ENCODE measurements around the gene MEIS2. TPM values are rescaled to one million over a fixed set of nuclear protein-coding genes. Genes with fewer than 3 reads are reported as not detected.

The MEIS2 gene
- total RNA-seq, 1 donor from 2014 or later, result 45.4 TPM

DNA sequence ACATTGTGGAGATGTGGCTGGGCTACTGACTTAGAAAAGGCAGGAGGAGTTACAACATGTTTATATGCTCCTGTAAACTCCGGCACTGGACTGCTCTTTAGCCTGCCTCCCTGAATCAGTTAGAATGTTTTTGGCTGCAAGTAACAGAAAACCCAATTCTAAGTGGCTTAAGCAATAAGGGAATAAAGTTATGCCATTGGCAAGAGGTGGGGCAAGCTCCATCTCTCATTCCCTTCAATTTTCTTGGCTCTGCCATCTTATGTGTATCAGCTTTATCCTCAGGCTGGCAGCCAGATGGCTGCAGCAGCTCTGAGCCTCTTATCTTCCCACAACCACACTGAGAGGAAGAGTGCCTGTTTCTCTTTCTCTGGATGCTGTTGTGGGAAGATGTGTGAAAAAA lies 22.4 kb upstream of the MEIS2 start:
- ATAC-seq (peak; percentile 62), DNase-seq (ENCODE audit: missing footprints) (no peak)
- intact Hi-C loops (cut with DNase I), result no loop called here

DNA sequence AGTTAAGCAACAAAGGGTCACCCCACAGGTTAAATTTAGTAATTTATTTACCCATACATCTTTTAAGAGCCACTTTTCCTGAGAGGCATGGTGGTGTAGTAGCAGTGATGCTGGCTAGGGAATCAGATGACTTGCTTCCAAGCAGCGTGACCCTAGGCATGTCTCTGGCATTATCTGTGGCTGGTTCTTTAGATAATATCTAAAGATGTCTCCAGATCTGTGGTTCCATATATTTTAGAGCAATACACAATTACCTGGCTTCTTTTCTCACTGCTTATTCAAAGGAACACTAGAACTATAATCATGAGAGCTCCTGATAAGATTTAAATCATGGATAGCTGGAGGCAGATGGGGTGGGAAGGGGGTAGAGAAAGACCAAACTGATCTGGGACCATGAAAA lies 21.1 kb upstream of the MEIS2 start:
- intact Hi-C loops (cut with DNase I), result no loop called here
- ATAC-seq (no peak), DNase-seq (ENCODE audit: missing footprints) (no peak)

DNA sequence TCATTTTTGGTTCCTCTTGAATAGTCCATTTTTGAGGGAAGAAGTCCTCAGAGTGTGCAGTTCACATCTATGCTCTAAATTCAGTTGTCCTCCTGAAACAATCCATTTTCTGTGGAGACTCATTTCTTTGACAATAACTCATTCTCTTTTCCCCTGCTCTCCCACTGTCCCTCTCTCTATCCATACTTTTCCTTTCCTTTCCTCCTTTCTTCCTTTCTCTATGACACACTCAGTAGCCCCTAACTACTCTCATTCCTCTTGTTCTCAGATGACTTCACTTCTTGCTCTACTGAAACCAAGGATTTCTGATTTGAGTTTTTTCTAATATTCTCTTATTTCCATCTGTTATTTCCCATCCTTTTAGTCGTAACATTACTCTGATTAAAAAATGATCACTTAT lies 16.7 kb upstream of the MEIS2 start:
- no peak for DNase-seq (ENCODE audit: missing footprints)
- intact Hi-C loops (cut with DNase I), result no loop called here
- no peak for ATAC-seq

DNA sequence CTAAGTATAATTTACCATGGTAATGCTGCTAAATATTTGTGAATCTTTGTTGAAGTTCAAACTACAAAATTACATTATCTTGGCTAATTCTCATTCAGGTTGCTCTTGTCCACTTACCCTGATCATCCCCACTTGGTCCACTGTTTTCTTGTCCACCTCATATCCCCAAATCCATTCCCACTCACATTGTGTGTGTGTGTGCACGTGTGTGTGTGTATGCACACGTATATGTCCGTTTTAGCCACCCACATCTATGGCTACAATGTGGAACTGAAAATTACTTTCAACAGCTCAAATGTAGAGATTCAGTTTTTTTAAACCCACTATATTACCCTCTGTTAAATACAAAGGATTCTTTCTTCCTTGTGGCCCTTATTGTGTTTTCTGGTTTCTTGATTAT lies 15.2 kb upstream of the MEIS2 start:
- intact Hi-C loops (cut with DNase I), result no loop called here
- no peak for ATAC-seq

DNA sequence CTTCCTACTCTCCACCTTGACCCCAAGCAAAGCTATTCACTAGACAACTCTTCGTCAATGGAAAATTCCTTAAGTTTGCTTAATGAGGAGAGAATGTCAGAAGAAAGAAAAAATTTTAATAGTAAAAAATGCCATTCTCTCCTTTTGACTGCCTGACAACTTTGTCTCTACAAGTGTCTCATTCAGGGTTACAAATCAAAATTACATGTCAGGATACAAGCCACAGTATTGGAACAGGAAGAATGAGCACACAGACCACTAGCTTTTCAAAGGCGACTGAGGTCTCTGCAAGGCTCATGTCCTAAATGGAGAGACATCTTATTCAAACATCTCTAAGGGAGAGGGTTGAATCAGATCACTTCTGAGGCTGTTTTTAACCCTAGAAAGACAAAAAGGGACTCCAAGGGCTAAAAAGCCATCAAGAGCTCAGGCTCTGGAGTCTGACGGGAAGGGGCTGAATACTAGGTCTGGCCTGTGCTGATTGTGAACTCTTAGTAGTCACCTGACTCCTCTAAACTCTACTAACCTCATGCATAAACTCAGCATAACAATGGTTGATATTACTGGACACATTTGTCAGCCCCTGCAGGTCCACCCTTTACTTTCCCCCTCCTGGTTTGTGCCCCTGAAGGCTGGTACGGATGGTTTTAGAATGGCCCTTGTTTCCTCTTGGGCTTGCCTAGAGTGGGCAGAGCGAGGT lies 12.8 kb upstream of the MEIS2 start:
- no peak for DNase-seq (ENCODE audit: missing footprints)
- no peak for ATAC-seq
- intact Hi-C loops (cut with DNase I), result no loop called here

More for the DNA sequence above, 15.2 kb upstream of the MEIS2 start:
- no peak for DNase-seq (ENCODE audit: missing footprints)

DNA sequence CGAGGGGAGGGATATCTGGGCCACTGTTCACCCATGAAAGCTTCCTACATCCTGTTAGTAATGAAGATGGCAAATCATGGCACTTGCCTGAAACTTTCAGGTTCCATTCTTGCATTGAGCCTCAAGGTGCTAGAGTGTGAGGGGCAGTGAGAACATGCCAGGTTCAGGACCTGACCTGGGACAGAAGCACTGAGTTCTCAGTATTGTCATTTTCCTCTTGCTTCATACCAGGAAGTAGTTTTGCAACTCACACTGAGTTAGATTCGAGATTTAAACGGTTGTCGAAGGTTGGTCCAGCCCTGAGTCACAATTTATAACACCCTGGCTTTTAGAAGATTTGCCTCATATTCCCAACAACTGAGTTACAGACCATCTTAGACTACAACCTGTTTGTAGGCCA lies 11.8 kb upstream of the MEIS2 start:
- ATAC-seq (no peak), DNase-seq (ENCODE audit: missing footprints) (no peak)
- intact Hi-C loops (cut with DNase I), result no loop called here

DNA sequence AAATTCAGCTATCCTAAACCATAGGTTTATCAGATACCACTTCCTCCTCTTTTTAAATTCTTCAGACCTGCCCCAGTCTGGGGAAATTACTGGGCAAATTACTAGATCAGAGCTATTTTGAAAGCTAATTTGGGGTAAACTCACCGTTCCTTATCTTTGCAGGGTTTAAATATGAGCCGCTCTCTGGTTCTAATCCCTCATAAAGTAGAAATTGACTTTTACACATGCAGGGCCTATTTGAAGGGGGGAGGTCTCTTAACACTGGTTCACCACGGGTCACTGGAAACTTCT lies 11.0 kb upstream of the MEIS2 start:
- ATAC-seq (no peak), DNase-seq (ENCODE audit: missing footprints) (no peak)
- intact Hi-C loops (cut with DNase I), result no loop called here

DNA sequence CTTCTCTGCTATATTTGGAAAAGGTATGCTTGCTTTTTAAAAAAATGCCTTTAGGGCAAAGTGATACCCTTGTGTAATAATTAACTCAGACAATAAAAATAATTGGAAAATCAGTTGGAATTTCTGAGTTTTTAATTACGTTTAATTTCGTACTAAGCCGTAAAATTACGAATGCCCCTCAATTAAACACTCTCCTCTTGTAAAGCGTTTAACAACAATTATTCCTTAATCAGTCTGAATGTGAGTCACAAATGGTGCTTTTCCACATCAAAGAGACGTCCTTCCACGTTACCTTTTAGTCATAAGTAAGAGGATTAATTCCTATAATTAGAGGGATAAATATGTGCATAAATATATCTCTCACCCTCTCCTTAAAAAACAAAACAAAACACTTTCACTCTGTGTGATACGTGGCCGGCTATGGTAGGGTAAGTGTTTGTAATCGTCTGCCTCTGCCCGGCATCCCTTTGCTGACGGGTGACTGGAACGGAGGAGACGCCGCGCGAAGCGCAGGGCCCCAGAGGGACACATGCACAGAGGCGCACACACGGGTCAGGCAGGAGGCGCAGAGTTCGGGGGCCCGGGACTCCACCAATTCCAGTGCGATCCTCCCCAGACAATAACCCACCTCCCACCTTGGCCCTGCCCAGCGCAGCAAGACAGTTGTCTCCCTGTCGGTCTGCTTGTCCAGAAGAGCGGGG lies 9.7 kb upstream of the MEIS2 start:
- peak; percentile 70 for DNase-seq (ENCODE audit: missing footprints)
- intact Hi-C loops (cut with DNase I), result loop anchor here (10.0 kb wide), 2 partner anchors 315 to 605 kb away; no protein-coding TSS in a partner anchor
- peak; percentile 83 for ATAC-seq

DNA sequence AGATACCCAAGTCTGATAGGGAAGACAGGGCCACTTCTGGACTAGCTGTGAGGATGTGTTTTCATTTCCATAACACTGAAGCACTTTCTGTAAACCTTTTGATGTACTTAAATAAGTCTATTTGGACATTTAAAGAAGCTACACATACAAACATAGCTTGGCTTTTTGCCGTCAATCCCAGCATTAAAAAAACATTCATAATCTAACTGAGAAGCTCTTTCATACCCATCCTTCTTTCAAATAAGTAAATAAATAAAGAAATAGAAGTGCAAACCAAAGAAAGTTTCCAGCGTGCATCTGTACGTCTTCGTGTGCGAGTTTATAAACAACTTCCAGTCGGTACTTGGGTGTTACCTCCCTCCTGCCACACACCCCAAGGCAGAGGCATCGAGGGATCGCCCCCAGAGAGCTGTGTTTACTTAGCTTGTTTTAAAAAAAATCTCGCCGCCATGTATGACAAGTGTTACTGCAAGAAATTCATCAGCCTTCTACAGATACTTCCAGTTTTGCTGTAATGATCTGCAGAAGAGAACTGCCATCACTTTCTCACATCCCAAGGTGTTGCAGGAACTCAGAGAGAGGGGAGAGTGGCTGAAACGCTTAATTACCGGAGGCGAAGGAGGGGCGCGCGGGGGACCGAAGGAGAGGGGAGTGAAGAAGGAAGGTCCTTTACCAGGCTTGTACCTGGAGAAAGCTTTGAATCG lies 9.0 kb upstream of the MEIS2 start:
- DNase-seq (ENCODE audit: missing footprints), result no peak
- ATAC-seq, result no peak
- intact Hi-C loops (cut with DNase I), result loop anchor here (10.0 kb wide), 2 partner anchors 315 to 605 kb away; no protein-coding TSS in a partner anchor

DNA sequence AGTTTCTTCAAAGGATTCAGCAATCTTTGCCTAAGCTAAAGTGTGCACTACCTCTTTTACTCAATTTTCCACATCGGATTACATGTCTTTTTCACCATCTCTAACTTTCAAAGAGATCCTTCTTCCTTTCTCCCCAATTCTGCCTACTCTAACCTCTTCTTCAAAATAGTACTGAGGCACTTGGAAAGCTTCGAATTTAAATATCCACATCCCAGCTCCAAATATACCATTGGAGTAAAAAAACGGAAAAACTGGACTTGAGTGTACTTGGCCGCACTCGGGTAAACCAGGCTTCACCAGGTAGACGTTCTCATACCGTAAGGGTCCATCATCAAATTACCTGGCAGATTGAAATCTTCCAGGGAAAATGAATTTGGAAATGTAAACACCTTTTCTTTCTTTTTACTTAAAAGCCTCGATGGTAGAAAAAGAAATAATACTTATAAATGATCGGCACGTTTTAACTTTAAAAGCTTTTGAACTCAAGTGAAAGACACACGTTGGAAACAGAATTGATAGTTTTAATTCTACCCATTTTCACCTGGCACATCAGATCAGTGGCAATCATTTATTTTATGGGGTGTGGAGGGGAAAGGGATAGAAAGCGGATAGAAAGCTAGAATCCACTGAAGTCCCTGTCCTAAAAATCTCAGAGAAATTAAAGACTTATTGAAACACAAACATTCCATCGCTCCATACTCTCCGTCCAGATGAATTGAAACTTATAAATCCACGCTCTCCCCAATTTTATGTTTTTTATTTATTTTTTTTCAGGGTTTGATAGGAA lies 8.2 kb upstream of the MEIS2 start:
- ATAC-seq, result no peak
- intact Hi-C loops (cut with DNase I), result loop anchor here (10.0 kb wide), 2 partner anchors 314 to 604 kb away; no protein-coding TSS in a partner anchor

DNA sequence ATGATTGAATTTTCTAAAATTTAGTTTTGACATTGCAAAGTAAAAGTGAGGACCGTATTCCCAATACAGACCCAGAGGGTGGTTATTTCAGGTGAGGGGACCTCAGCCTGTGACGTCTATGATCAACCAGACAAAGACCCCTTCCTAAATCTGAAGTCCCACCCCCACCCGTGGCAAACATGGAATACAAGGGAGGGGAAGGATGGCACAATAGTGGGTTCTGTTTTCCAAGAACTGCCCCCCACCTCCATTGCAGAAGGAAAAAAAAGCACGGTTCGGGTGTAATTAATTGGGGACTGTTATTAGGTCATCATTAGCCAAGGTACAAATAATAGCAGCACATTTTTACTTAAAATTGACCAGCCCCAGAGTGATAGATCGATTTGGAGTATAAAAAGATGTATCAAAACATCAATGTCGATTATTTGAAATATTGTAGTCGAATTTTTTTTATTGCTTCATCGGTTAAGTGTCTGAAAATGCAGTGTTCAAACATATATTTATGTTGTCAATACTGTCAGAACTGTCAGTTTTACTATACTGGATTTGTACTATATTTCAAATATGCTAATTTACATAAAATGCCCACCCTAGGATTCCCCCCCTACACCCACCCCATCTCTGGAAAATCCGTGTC lies 7.5 kb upstream of the MEIS2 start:
- ATAC-seq (no peak), DNase-seq (ENCODE audit: missing footprints) (no peak)
- intact Hi-C loops (cut with DNase I), result loop anchor here (10.0 kb wide), 2 partner anchors 313 to 603 kb away; no protein-coding TSS in a partner anchor

More for the DNA sequence above, 8.2 kb upstream of the MEIS2 start:
- DNase-seq (ENCODE audit: missing footprints), result no peak

DNA sequence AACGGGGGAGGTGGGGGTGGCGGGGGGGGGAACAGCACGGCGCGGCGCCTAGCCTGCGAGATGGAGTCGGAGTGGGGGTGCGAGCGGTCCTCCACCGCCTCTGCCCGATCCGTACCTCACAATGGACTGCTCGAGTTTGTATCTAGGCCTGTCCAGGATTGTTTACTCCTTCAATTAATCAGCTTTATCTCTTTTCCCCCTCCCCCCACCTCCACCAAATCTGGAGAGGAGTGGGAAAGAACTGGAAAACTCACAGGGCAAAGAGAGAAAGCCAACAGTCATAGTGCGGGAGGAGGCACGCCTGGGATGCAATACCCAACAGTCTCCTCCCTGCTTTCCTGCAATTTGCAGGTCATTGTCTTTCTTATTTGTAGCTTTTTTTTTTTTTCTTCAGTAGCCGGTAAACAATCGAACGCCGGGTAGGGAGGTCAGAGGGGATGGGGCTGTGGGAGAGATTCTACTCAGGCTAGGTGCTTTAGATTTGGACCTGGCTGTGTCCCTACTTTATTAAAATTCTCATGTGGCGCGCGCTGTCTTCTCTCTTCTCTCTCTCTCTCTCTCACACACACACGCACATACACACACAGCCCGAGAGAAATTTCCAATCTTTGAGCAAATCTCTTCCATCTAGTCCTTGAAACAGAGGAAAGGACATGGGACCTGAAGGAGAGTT lies 6.9 kb upstream of the MEIS2 start:
- intact Hi-C loops (cut with DNase I), result loop anchor here (10.0 kb wide), 2 partner anchors 312 to 602 kb away; no protein-coding TSS in a partner anchor
- ATAC-seq (no peak), DNase-seq (ENCODE audit: missing footprints) (no peak)

DNA sequence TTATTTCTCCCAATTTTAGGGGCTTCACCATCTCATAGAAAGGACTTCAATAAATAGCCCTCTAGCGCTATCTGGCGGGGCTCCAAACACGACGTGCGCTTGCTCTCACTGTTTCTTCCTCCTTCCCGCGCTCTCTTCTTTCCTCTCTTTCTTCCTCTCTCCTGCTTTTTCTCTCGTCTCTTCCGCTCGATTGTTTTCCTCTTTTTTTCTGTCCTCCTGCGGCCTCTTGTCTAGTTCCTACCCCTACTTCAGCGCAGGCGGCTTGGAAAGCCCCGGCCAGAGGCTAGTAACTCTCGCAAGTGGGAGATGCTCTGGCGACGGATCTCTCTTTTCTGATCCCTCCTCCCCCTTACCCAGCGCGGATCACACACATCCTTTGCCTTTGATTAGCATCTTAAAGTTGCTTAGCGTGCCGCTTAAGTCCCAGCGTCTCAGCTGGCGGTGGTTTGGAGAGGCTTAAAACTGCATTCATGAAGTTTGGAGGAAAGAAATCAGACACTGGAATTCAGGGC lies 6.2 kb upstream of the MEIS2 start:
- intact Hi-C loops (cut with DNase I), result loop anchor here (10.0 kb wide), 2 partner anchors 312 to 602 kb away; no protein-coding TSS in a partner anchor
- DNase-seq (ENCODE audit: missing footprints), result peak; percentile 71
- ATAC-seq, result no peak

DNA sequence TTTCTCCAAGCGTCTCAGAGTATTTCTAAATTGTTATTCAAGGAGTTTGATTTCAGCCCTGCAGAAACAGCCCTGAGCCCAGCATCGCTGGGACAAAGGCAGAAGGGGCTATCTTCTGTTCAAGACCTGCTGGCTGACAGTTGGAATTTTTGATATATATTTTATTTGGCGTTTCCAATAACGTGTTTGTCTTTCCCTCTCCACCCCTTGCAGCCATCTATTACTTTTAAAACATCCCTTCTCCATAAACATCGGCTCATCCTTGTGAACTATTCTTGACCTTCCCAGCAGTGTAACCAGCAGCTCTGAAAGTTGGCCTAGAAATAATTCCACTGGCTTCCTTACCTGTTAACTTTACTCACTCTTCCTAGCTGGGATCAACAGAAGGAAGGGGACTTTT lies 5.5 kb upstream of the MEIS2 start:
- ATAC-seq (no peak), DNase-seq (ENCODE audit: missing footprints) (no peak)
- intact Hi-C loops (cut with DNase I), result loop anchor here (10.0 kb wide), 2 partner anchors 311 to 601 kb away; no protein-coding TSS in a partner anchor

DNA sequence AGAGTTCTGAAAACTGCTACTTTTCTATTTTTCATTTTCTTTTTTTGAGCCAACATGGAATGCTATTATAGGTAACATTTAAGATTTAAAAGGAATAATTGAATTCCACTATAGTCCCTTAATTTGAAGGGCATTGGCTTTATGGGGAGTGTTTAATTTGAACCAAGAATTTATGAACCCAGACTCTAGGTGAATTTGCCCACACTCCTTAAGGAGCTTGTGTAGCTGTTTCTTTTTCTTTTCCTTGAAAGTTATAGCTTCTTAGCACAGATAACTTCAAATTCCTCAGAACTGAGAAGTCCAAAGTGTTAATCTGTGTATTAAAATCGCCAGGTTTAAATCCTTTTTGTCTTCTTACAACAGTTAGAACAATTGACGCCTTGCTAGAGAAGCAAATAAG lies 4.7 kb upstream of the MEIS2 start:
- DNase-seq (ENCODE audit: missing footprints), result no peak
- intact Hi-C loops (cut with DNase I), result loop anchor here (10.0 kb wide), 2 partner anchors 310 to 600 kb away; no protein-coding TSS in a partner anchor
- ATAC-seq, result no peak

DNA sequence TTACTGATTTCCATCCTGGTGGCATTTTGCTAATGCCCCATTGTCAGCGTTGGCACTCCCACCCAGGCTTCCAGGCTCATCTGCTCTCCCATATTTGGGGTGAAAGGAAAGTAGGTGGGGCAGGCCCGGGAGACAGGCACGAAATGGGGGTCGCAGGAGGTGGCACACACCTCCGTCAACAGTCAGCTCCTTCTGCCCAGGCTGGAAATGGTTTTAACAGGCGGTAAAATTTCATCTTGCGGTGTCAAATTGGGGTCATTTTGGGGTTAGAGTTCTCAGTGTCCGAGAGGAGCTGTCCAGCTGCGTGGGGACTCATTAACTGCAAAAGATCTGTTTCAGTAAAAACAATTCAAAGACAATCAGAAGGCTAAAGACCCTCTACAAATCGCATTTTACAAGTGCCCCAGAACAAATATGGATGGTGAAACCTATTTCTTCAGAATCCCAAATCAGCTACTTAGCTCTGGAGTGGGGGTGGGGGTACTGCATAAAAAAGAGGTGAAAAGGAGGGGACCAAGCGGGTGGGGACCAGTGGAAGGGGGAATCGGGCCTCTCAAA lies 4.2 kb upstream of the MEIS2 start:
- ATAC-seq, result no peak
- intact Hi-C loops (cut with DNase I), result loop anchor here (5.0 to 10.0 kb wide), 4 partner anchors 310 to 1352 kb away; no protein-coding TSS in a partner anchor
- DNase-seq (ENCODE audit: missing footprints), result no peak
